Adrenal gland (tissue), 5 donors: ENCODE measurements around the gene CYTH3.

ENCODE experiments used
- POLR2A ChIP-seq, 2 donors: fragments of 450-650 bp; IDR thresholded peaks; one replicate each; pipeline ENCODE4 v1.6.1; 2017; ENCODE audit warnings: antibody characterized with exemption in 2 of 2, mild to moderate bottlenecking in 2 of 2, moderate library complexity in 1 of 2
- TF ChIP-seq, protein P1 (sequence below), 6 experiments: fragments of 450-650 bp in 4 of 6; fragments of 200-600 bp in 2 of 6; sonication (generic) in 1 of 6; IDR thresholded peaks; 1 replicate in 5 of 6; 2 replicates in 1 of 6; pipeline versions ENCODE4 v1.5.1 to v1.8.0; 2016 to 2021; ENCODE audit warnings: antibody characterized with exemption in 6 of 6, mild to moderate bottlenecking in 2 of 6, moderate library complexity in 1 of 6
- donor health status: DM: no; HTN: no; CAD: no.

DNA sequence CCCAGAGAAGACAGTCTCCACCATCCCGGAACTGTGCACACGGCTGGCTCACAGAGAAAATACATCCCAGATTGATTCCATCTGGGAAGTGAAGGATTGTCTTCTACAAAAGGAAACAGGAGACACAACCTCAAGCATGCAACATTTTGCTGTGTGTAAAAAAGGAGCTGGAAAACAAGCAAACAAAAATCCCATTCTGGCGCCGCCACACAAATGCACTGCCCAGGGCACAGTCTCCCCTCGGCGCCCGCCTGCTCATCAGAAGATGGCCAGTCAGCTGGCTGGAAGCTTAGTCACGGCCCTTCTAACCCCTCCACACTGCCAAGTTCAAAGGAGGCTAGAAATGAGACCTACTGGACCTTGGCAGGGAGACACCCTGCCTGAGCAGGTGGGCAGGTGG, 14.1 kb upstream of the CYTH3 start:
- no peak for TF ChIP-seq POLR2A (IDR thresholded peaks at IDR 0.05)
- TF ChIP-seq, protein P1, sequence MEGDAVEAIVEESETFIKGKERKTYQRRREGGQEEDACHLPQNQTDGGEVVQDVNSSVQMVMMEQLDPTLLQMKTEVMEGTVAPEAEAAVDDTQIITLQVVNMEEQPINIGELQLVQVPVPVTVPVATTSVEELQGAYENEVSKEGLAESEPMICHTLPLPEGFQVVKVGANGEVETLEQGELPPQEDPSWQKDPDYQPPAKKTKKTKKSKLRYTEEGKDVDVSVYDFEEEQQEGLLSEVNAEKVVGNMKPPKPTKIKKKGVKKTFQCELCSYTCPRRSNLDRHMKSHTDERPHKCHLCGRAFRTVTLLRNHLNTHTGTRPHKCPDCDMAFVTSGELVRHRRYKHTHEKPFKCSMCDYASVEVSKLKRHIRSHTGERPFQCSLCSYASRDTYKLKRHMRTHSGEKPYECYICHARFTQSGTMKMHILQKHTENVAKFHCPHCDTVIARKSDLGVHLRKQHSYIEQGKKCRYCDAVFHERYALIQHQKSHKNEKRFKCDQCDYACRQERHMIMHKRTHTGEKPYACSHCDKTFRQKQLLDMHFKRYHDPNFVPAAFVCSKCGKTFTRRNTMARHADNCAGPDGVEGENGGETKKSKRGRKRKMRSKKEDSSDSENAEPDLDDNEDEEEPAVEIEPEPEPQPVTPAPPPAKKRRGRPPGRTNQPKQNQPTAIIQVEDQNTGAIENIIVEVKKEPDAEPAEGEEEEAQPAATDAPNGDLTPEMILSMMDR (IDR thresholded peaks at IDR 0.05) = no peak
